H1 (cell line): Measurements from ENCODE around the gene SCCPDH. TPM values are rescaled to one million over a fixed set of nuclear protein-coding genes. Genes with fewer than 3 reads are reported as not detected.
"Not testable (repeated sequence)": the region's sequence is repeated elsewhere in the genome, so short reads cannot be mapped to it uniquely, and the experiment has no call there.

ENCODE experiments used
- CTCF ChIA-PET: fragments of 300-600 bp; sonication (Branson Sonifier 250); formaldehyde crosslinking; loops from one replicate; lab custom pipeline; 2021; ENCODE audit not compliant: partially characterized antibody; lab: Charles Lee
- POLR2A ChIA-PET: fragments of 300-600 bp; sonication (Branson Sonifier 250); formaldehyde crosslinking; loops from one replicate; lab custom pipeline; 2021; ENCODE audit warnings: inconsistent platforms; ENCODE audit not compliant: partially characterized antibody; lab: Charles Lee
- DNase-seq, 2 experiments: peaks; one replicate each; pipeline versions ENCODE4 v3.0.0 to v3.0.0-alpha.2; 2010 to 2022; ENCODE audit warnings: low spot score in 2 of 2, low read depth in 1 of 2, mixed read lengths in 1 of 2
- FAIRE-seq: peaks from 2 replicates; lab custom pipeline; 2011; peaks lifted over from hg19 to GRCh38; lab: Jason Lieb, UNC
- H2AFZ ChIP-seq: 2 replicates; pipeline ENCODE4 v1.8.1; 2012; ENCODE audit warnings: low read length, inconsistent platforms
- H2AK5ac ChIP-seq: 2 replicates; pipeline ENCODE4 v1.6.1; 2013; ENCODE audit warnings: low read depth, low read length
- H2BK120ac ChIP-seq: replicated peaks from 2 replicates; pipeline ENCODE3; 2013; ENCODE audit warnings: low read depth, low read length, inconsistent platforms
- H2BK12ac ChIP-seq: 2 replicates; pipeline ENCODE4 v1.6.1; 2013; ENCODE audit warnings: low read depth, low read length
- H2BK15ac ChIP-seq: 2 replicates; pipeline ENCODE4 v1.6.1; 2013; ENCODE audit warnings: low read length
- H2BK20ac ChIP-seq: 2 replicates; pipeline ENCODE4 v1.6.1; 2013; ENCODE audit warnings: low read length
- H2BK5ac ChIP-seq: 2 replicates; pipeline ENCODE4 v1.6.1; 2013; ENCODE audit warnings: low read depth, low read length
- H3K14ac ChIP-seq: 2 replicates; pipeline ENCODE4 v1.6.1; 2013; ENCODE audit warnings: inconsistent platforms; ENCODE audit not compliant: insufficient read length
- H3K18ac ChIP-seq: 2 replicates; pipeline ENCODE4 v1.6.1; 2013; ENCODE audit warnings: low read length; ENCODE audit errors: extremely low read depth
- H3K23ac ChIP-seq: 2 replicates; pipeline ENCODE4 v1.6.1; 2013; ENCODE audit warnings: inconsistent platforms; ENCODE audit not compliant: insufficient read length
- H3K23me2 ChIP-seq: 2 replicates; pipeline ENCODE4 v1.6.1; 2013; ENCODE audit warnings: low read depth, low read length
- H3K27ac ChIP-seq: 2 replicates; pipeline ENCODE4 v1.6.1; 2011; ENCODE audit warnings: low read depth, low read length, inconsistent platforms
- H3K27me3 ChIP-seq, 4 experiments: replicated peaks in 1 of 4; 1 replicate in 1 of 4; 2 replicates in 3 of 4; pipeline versions ENCODE4 v1.6.1 to v1.8.1; 2011 to 2013; ENCODE audit warnings: low read length in 3 of 4, mild to moderate bottlenecking in 3 of 4, inconsistent platforms in 2 of 4, mixed read lengths in 2 of 4, moderate library complexity in 1 of 4; ENCODE audit not compliant: control insufficient read depth in 3 of 4, insufficient read depth in 3 of 4; ENCODE audit errors: extremely low read depth in 1 of 4
- H3K36me3 ChIP-seq, 4 experiments: 2 replicates each; pipeline versions ENCODE4 v1.6.1 to v1.8.1; 2011 to 2013; ENCODE audit warnings: mild to moderate bottlenecking in 4 of 4, low read length in 3 of 4, moderate library complexity in 2 of 4, control low read depth in 1 of 4, inconsistent platforms in 1 of 4; ENCODE audit not compliant: insufficient read depth in 4 of 4, control insufficient read depth in 2 of 4
- H3K4ac ChIP-seq: replicated peaks from 2 replicates; pipeline ENCODE3; 2013; ENCODE audit warnings: low read length, low read depth, mixed read lengths, inconsistent platforms; ENCODE audit not compliant: insufficient read length
- H3K4me1 ChIP-seq, 4 experiments: replicated peaks in 1 of 4; 1 replicate in 1 of 4; 2 replicates in 3 of 4; pipeline versions ENCODE4 v1.6.1 to v1.8.1; 2011 to 2013; ENCODE audit warnings: low read length in 3 of 4, inconsistent platforms in 2 of 4, mixed read lengths in 1 of 4; ENCODE audit not compliant: insufficient read depth in 4 of 4, control insufficient read depth in 3 of 4
- H3K4me2 ChIP-seq, 2 experiments: 2 replicates each; pipeline versions ENCODE4 v1.6.1 to v1.8.1; 2011 to 2013; ENCODE audit warnings: low read depth in 2 of 2, low read length in 2 of 2, control low read depth in 1 of 2, inconsistent platforms in 1 of 2, mild to moderate bottlenecking in 1 of 2; ENCODE audit not compliant: insufficient read depth in 1 of 2
- H3K4me3 ChIP-seq, 4 experiments: fragments of 200-600, 300-600 bp in 1 of 4; sonication (generic), shearing (Covaris generic), sonication (Bioruptor Twin) in 1 of 4; 2 replicates each; pipeline versions ENCODE4 v1.5.1 to v1.8.1; 2011 to 2016; ENCODE audit warnings: low read length in 4 of 4, low read depth in 3 of 4, control low read depth in 2 of 4, inconsistent platforms in 2 of 4, mild to moderate bottlenecking in 2 of 4, mixed read lengths in 1 of 4, moderate library complexity in 1 of 4; ENCODE audit not compliant: insufficient read depth in 2 of 4; ENCODE audit errors: extremely low read depth in 1 of 4
- H3K56ac ChIP-seq: replicated peaks from 2 replicates; pipeline ENCODE3; 2013; ENCODE audit warnings: low read depth, mild to moderate bottlenecking, mixed read lengths, low read length, inconsistent platforms; ENCODE audit not compliant: insufficient read length
- H3K79me1 ChIP-seq: 2 replicates; pipeline ENCODE4 v1.6.1; 2013; ENCODE audit warnings: low read depth, low read length, control low read depth
- H3K79me2 ChIP-seq, 2 experiments: 2 replicates each; pipeline versions ENCODE4 v1.6.1 to v1.8.1; 2012 to 2013; ENCODE audit warnings: low read length in 2 of 2, mild to moderate bottlenecking in 2 of 2, inconsistent platforms in 1 of 2; ENCODE audit not compliant: insufficient read depth in 2 of 2, control insufficient read depth in 1 of 2
- H3K9ac ChIP-seq, 4 experiments: replicated peaks in 1 of 4; 1 replicate in 1 of 4; 2 replicates in 3 of 4; pipeline versions ENCODE4 v1.6.1 to v1.8.1; 2011 to 2013; ENCODE audit warnings: low read depth in 3 of 4, low read length in 3 of 4, control low read depth in 2 of 4, mild to moderate bottlenecking in 2 of 4, moderate library complexity in 2 of 4, inconsistent platforms in 1 of 4; ENCODE audit errors: extremely low read depth in 1 of 4
- H3K9me3 ChIP-seq, 2 experiments: 2 replicates each; pipeline versions ENCODE4 v1.6.1 to v1.8.1; 2012 to 2013; ENCODE audit warnings: mild to moderate bottlenecking in 2 of 2, moderate library complexity in 2 of 2, control low read depth in 1 of 2, inconsistent platforms in 1 of 2, low read depth in 1 of 2, low read length in 1 of 2, mixed read lengths in 1 of 2; ENCODE audit not compliant: insufficient read depth in 2 of 2
- H4K20me1 ChIP-seq, 2 experiments: replicated peaks in 1 of 2; 2 replicates each; pipeline versions ENCODE3 to v1.8.1; 2011 to 2013; ENCODE audit warnings: inconsistent platforms in 2 of 2, low read length in 2 of 2, mild to moderate bottlenecking in 1 of 2; ENCODE audit not compliant: insufficient read depth in 2 of 2, control insufficient read depth in 1 of 2
- H4K5ac ChIP-seq: 2 replicates; pipeline ENCODE4 v1.6.1; 2013; ENCODE audit warnings: low read length, low read depth, mixed read lengths, inconsistent platforms; ENCODE audit not compliant: insufficient read length
- H4K8ac ChIP-seq: 2 replicates; pipeline ENCODE4 v1.8.0; 2013; ENCODE audit warnings: mild to moderate bottlenecking, moderate library complexity, low read length, inconsistent platforms; ENCODE audit not compliant: insufficient read depth; ENCODE audit errors: extremely low read depth
- H4K91ac ChIP-seq: replicated peaks from 2 replicates; pipeline ENCODE3; 2013; ENCODE audit warnings: low read length, mixed read lengths, inconsistent platforms; ENCODE audit not compliant: insufficient read length
- RXRA ChIP-seq: IDR thresholded peaks from 2 replicates; pipeline ENCODE4 v1.6.1; 2011; ENCODE audit warnings: low read depth, mild to moderate bottlenecking, low read length, moderate library complexity; ENCODE audit not compliant: insufficient read depth
- WGBS, 2 experiments: shearing (Covaris generic) in 1 of 2; methylation state at CpG; one replicate each; pipeline versions ENCODE4 v1.1.6 to v1.1.7; 2013 to 2015; ENCODE audit warnings: low lambda C conversion rate in 2 of 2, mixed read lengths in 2 of 2, inconsistent platforms in 1 of 2, low coverage in 1 of 2, missing lambda C conversion rate in 1 of 2; ENCODE audit not compliant: insufficient replicate concordance in 2 of 2, insufficient coverage in 1 of 2, insufficient read length in 1 of 2; ENCODE audit errors: extremely low coverage in 1 of 2, missing lambda C conversion rate in 1 of 2; 5-methylcytosine and 5-hydroxymethylcytosine counted together
- polyA plus RNA-seq, 7 experiments: library from polyadenylated mRNA; depleted of rRNA in 3 of 7; stranded (reverse) in 5 of 7; unstranded in 2 of 7; fragments of >200 nt in 5 of 7; fragments of 200-250 nt in 2 of 7; gene quantifications; 1 replicate in 5 of 7; 2 replicates in 1 of 7; 4 replicates in 1 of 7; pipeline versions ENCODE4 v1.2.1 to v1.2.3, GENCODE V29; 2011 to 2013; ENCODE audit warnings: missing spikeins in 2 of 7, mixed read lengths in 2 of 7
- total RNA-seq: library from RNA; stranded (reverse); fragmentation: NEBNext Ultra II Directional; extraction: Animal tissue kit (Norgen Biotek cat#: 25700); gene quantifications from 2 replicates; pipeline ENCODE4 v1.2.1, GENCODE V29; 2021

SCCPDH gene
- total and polyA plus RNA-seq, 2 of the 8 experiments (the other 6 are each of a cell fraction or from before 2014, with no cell fraction given) = 9.5 to 17.0 TPM

DNA sequence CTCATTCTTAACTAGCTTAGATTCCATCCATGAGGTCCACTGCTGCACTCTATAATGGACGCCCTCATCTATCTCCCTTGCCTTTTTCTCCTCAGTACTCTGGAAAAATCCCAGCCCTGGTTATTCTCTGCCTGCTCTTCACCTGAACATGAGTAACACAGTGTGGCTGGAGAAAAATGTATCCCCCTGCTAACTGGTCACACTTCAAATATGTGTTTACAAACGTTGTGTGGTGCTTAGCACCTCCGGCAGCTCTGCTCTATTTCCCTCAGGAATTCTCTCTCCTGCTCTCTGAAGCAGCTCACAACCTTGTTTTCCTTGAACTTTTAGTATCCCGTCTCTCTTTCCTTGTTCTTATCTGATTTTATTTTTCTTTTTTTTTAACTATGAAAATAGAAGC is 4.1 kb downstream of the SCCPDH start:
- Histone ChIP-seq H3K9me3 (peaks cover 4 to 6% of the 10 kb centered on the region in 2 experiments; a peak in 1 of 4 replicates), H2AFZ (no peak overlapping the region), H2BK20ac (no peak overlapping the region), H3K23ac (no peak overlapping the region), H3K4ac (no peak overlapping the region), H3K4me2 (no peak overlapping the region), H4K20me1 (no peaks in the 10 kb centered on the region), H3K79me1 (no peaks in the 10 kb centered on the region), H4K91ac (no peak overlapping the region), H3K27ac (no peak overlapping the region), H3K18ac (no peak overlapping the region), H3K27me3 (peaks cover 0 to 3% (median 3%) of the 10 kb centered on the region in 4 experiments; a peak in 3 of 7 replicates), H2BK12ac (no peak overlapping the region), H2BK5ac (no peak overlapping the region), H4K8ac (no peak overlapping the region), H2AK5ac (no peak overlapping the region), H3K56ac (no peak overlapping the region), H3K23me2 (peaks cover 9% of the 10 kb centered on the region; the same call in 1 of the 2 replicates), H2BK120ac (no peak overlapping the region), H3K79me2 (no peaks in the 10 kb centered on the region), H2BK15ac (no peak overlapping the region), H4K5ac (no peak overlapping the region), H3K4me1 (no peaks in the 10 kb centered on the region), H3K36me3 (peaks cover 0 to 31% (median 8%) of the 10 kb centered on the region in 4 experiments; a peak in 5 of 8 replicates), H3K4me3 (no peak overlapping the region), H3K14ac (no peak overlapping the region), H3K9ac (no peak overlapping the region)
- DNase-seq (no peak), FAIRE-seq (no peak)
- WGBS, 2 experiments = 99% methylated on average over 4 of the region's 4 CpGs; no CpG with 5 or more reads in 1 of the 2 experiments
- ChIA-PET POLR2A (no interaction called here), CTCF (interaction anchor here (1.3 kb wide), 1 partner anchor 31 kb away, joined by 3 read pairs; no protein-coding TSS in a partner anchor)
- no peak for TF ChIP-seq RXRA

DNA sequence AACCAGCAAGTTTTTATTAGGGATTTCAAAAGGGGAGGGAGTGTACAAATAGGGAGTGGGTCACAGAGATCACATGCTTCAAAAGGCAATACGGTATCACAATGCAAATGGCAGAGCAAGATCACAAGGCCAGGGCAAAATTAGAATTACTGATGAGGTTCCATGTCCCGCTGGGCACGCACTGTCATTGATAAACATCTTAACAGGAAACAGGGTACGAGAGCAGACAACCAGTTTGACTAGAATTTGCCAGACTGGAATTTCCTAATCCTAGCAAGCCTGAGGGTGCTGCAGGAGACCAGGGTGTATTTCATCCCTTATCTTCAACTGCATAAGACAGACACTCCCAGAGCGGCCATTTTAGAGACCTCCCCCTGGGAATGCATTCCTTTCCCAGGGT is 4.8 kb downstream of the SCCPDH start:
- H3K4me1 ChIP-seq, DNase-seq, H4K20me1 ChIP-seq, H4K8ac ChIP-seq, H3K4me2 ChIP-seq, FAIRE-seq, H3K79me2 ChIP-seq, H3K56ac ChIP-seq, H2AFZ ChIP-seq, H3K14ac ChIP-seq, H3K23me2 ChIP-seq, H2BK15ac ChIP-seq, H2BK20ac ChIP-seq, H2BK120ac ChIP-seq, H3K18ac ChIP-seq, H3K4me3 ChIP-seq, H4K91ac ChIP-seq, H3K27me3 ChIP-seq, H4K5ac ChIP-seq, H2BK12ac ChIP-seq, H3K27ac ChIP-seq, H3K9ac ChIP-seq, H3K79me1 ChIP-seq, POLR2A ChIA-PET, H3K9me3 ChIP-seq, H3K4ac ChIP-seq, H2AK5ac ChIP-seq, H2BK5ac ChIP-seq, H3K23ac ChIP-seq: not testable (repeated sequence)
- CTCF ChIA-PET = interaction anchor here (1.0 to 1.3 kb wide), 2 partner anchors 32 to 40 kb away, joined by 3 read pairs; no protein-coding TSS in a partner anchor
- WGBS, 2 experiments = 90% methylated on average over 5 of the region's 5 CpGs; no CpG with 5 or more reads in 1 of the 2 experiments
- H3K36me3 ChIP-seq = peaks cover 0 to 33% (median 8%) of the 10 kb centered on the region in 4 experiments; a peak in 5 of 8 replicates
